Hematopoietic multipotent progenitor cell treated with erythropoietin and hydrocortisone succinate and interleukin-3 and kit ligand, for 6 days (in vitro differentiated cells): Measurements from ENCODE around the gene ASB7.
"Not testable (repeated sequence)": the region's sequence is repeated elsewhere in the genome, so short reads cannot be mapped to it uniquely, and the experiment has no call there.

Source experiments
- DNase-seq: peaks from one replicate; pipeline ENCODE4 v3.0.0-alpha.2; 2015

The ASB7 gene, protein sequence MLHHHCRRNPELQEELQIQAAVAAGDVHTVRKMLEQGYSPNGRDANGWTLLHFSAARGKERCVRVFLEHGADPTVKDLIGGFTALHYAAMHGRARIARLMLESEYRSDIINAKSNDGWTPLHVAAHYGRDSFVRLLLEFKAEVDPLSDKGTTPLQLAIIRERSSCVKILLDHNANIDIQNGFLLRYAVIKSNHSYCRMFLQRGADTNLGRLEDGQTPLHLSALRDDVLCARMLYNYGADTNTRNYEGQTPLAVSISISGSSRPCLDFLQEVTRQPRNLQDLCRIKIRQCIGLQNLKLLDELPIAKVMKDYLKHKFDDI

DNA sequence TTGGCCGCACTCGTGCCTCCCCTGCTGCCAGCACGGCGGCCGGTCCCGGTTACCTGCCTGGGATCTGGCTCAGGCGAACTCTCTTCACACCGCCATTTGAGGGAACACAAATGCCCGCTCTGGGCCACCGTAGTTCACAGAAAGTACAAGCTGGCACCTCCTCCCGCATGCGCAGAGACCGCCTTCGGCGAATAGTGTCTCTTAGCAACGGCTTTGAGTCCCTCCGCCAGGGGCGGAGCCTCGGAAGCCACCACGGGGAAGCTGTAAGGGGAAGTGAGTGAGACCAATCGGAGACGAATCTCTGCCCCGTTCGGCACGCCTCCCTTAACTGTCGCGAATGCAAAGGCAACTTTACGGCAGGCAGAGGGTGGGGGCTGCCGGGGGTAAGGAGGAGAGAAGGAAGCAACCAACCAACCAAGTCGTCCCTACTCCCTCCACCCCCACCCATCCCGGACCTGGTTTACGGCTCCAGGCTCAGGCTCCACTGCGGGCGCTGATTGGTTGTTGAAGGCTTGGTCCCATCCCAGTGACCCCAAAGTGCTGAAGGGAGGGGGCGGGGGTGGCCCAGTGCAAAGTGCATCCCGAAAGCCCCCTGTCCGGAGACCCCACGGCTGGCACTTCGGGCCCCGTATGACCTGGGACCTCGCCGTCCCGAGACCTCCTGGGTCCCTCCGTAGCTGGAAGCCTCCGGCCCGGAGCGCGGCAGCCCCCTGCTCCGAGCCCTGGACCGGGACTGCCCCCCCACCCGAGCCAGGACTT, at the start of gene ASB7, which contains the start of gene LINS1:
ASB7 (plus strand) TSS at position 526 of the 759 bp plus-strand sequence. CDS start 9,628 bp downstream, outside the sequence.
LINS1 (minus strand) TSS at position 121 of the 759 bp plus-strand sequence. CDS start 21,342 bp downstream, outside the sequence.
- peak; percentile 100 for DNase-seq

DNA sequence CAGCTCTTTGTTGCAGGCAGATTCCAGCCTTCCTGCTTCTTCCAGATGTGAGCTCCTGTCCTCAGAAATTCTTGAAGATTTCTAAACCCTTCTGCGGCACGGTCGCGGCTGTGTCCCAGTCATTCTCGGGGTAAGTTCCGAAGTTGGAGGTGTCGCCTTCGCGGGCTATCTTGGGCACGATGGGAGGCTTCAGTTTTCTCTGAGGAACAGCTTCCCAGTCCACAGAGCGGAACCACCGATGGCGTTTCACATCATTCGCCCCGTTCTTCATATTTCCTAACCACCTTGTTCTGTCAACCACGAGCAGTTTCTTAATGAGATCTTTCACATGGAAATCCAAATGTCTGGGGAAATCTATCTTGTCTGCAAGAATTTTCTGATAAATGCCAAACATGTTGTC, 48.9 kb upstream of the ASB7 start:
- DNase-seq: no peak

DNA sequence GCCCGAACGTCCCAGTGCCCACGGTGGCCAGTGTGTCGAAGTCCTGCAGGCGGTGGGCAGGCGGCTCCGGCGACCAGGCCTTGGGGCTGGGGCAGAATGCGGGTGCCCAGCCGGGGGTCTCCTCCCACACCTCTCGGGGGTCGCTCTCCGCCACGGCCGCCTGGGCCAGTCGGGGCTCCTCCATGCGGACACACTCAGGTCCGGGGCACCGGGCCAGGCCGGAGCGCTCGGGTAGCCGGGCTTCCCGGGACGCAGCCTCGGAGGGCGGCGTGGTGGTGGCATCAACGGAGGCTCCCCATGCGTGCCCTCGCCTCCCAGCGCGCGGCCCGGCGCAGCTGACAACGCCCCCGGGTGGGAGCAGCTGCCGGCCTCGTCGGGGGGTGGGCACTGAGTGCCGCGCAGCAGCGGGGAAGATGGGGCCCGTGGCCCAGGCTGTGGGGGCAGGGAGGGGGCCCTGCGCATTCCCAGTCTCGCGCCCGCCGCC, 43.6 kb upstream of the ASB7 start:
- DNase-seq: no peak

DNA sequence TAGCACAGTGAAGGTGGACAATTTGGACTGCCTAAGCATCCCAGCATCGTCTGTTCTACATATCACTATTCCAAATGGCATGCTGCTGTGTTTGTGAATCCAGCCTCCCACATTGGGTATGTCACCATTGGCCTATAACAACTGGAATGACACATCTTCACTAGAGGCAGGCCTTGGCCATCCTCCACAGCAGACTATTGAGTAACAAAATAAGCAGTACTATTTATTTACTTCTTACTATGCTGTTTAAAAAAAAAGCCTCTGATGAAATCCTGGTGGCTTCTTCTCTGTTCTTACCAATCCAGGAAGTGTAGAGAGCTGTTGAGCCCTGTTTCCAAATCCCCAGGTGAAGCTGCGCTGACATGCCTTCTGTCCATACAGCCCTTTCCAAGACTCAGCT, 43.1 kb upstream of the ASB7 start:
- peak; percentile 11 for DNase-seq

DNA sequence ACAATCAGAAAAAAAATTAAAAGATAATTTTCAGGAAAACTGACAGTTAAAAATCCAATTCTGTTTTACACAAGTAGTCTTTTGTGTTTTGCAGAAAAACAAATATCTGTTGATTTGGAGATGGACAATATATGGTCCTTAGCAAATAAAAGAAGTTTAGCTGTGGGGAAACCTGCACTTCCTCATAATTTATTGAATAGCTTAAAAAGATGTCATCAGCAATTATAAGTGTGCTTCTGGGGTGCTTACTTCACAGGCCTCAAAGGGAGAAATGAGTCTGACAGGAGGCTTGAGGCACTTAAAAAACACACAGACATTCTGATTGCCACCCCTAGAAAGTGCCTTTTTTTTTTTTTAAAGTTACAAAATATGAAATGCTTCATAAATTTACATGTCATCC, 42.1 kb upstream of the ASB7 start:
- peak; percentile 13 for DNase-seq

DNA sequence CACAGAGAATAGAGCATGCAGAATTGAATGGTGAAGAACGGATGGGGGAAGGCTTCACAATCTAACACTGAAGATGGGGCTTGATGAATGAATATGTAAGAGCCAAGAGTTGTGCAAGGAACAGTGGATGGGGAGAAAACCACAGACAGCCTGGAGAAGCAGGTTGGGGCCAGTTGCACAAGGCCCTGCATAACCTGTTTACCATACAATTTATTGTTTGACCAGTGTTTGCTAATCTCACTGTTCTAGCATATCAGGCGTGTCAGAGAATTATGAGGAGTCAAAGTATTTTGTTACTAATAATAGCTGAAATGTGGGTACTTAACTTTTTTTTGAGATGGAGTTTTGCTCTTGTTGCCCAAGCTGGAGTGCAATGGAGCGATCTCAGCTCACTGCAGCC, 36.8 kb upstream of the ASB7 start:
- DNase-seq: no peak

DNA sequence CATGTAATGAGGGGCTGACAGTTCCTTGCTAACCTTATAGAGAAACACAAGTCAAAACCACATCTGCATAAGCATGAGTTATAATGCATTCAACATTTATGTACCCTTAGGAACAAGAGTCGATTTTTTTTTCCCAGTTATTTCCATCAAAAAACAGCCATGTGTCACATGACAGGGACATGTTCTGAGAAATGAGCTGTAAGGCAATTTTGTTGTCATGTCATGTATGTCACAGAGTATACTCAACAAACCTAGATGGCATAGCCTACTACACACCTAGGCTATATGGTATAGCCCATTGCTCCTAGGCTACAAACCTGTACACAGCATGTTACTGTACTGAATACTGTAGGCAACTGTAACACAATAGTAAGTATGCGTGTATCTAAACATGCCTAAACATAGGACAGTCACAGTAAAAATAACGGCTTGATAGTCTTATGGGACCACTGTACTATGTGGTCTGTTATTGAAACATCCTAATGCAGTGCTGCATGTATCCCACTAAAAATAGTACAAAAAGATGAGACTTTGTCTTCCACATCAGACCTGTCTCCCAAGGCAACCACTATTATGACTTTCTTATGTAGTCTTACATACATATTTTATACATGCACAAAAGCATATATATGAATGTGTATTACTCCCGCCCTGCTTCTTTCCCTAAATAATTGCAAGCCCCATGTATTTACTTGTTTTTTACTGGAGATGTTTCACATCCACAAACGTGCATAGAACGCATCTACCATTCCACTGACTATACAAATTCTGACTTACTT, 35.4 kb upstream of the ASB7 start:
- no peak for DNase-seq

DNA sequence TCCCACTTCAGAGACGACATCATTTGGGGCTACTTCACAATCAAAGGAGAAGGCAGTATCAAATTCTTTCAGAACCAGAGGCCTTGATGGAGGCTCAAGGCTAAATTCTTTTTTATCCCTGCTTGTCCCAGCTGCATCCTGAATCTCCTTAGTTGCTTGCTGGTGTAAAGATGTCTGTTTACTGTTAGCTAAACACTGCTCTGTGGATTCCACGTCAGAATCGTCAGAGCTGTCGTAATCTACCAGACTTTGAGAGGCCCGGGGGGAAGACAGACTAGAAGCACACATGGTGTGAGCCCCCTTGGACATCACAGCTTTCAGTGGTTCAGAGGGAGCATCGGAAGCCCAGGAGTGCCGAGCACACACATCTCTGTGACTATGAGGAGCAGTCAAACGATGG, 33.0 kb upstream of the ASB7 start:
- no peak for DNase-seq

DNA sequence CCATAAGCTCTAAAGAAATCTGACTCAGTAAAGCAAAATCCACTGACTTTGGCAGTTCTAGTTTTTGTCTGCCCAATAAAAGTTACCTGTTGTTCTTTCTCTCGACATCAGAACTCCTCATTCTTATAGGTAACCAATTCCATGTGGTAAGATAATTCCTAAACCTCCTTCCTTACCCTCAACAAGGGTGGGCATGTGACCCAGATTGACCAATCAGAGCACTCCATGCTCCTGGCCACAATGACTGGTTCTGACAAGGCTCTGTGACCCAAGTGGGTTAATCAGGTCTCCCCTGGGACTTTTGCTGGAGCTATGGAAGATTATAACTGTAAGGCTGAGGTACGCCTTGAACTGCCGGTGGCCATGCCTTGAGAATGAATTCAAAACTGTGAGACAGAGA, 32.1 kb upstream of the ASB7 start:
- no peak for DNase-seq

DNA sequence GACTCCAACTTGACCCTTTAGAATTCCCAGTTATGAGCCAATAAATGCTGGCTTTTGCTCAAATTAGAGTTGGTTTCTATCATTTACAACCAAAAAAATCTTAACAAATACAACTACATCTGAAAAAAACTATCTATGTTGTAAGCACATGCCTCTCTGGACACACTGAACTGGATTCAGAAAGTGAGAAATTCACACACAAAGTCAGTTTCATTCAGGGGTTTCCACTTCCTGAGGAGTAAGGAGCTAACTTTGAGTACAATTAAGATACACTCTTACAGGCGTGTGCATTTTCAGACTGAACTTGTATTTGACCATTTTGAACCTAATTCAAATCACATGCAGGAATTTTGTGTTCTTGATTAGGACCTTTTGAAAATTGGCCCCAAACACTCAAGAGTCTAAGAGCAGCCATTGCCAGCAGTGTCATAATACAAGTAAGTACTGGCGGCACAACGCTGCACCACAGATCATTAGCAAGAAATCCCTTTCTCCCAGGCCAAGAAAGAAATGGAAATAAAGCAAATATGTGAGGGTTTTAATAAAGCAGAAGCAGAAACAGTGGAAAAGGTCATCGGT, 31.6 kb upstream of the ASB7 start:
- DNase-seq: no peak

DNA sequence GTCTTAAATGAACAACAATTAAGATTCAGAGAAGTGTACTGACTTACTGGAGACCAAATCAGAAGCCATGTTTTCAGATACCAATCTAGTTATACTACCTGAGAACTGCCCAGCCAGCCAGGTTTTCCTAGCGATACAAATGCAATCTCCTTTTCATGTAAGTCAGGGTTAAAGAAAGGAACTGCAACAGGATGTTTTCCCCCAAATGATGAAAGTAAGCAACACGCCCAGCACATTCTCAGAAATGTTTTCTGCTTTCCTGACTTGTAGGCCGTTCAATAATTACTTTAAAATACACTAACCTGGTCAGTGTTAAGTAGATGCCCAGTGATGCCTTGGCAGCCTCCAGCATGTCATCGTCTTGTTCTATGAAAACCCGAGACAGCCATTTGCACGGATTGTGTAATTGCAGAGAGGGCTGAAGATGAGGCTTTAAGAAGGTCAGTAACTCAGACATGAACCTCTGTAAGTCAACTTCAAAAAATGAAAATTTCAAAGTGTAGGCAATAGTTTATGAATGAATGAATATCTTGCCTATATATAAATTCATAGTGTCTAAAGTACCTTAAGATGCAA, 30.7 kb upstream of the ASB7 start:
- no peak for DNase-seq

DNA sequence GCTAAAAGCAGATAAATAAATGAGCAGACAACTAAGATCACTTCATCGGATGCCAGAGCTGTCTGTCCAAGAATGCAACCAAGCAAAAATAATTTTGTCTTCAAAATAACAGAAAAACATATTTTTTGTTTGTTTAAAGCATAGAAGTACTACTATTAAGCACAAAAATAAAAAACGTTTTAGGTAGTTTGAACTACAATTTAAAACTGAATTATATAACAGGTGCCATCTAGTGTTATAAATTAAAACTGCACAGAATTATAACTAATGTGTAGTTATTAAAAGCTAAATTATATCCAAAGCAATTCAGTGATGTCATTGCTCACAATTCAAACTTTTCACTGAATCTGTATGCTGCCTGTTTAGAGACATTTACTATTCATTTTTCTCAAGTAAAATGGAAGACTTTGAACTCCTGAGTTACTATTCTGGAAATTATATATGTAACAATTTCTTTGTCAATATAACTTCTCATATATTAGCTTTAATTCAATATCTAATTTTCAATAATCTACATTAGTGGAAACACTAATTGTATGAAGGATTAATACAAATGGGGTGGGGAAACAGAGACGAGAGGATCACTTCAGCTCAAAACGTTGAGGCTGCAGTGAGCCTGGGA, 29.9 kb upstream of the ASB7 start:
- peak; percentile 63 for DNase-seq

DNA sequence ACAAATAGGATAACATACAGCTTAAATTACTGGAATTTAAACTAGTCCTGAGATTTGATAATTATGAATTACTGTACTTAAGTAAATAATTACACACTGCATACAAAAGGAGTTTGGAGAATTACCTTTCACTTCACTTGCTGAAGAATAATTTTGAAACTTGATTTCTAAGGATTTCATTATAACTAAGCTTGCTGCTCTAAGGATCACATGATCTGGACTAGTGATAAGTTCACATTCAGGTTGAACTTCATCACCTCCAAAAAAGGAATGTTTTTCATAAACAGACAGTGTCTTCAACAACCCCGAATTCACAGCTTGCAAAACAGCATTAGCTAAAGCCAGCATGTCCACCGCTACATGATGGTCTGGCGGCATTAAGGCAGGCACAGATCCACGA, 28.9 kb upstream of the ASB7 start:
- DNase-seq: no peak

DNA sequence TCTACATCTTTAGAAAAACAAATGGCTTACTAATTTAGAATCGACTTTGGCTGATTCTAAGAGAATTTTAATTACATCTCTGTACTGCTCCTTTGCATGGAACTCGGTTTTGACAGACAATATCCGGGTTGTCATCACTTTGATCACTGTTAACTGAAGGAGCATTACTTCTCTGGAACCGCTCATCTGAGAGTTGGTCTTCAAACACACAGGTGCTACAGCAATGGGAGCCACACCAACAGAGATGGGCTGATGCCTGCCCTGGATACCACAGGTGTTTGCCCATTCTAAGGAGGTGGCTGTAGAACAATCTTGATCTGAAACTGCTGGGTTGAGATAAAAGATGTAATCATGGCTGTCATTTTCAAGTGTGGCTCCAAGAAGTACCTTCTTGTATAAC, 22.0 kb upstream of the ASB7 start:
- no peak for DNase-seq

DNA sequence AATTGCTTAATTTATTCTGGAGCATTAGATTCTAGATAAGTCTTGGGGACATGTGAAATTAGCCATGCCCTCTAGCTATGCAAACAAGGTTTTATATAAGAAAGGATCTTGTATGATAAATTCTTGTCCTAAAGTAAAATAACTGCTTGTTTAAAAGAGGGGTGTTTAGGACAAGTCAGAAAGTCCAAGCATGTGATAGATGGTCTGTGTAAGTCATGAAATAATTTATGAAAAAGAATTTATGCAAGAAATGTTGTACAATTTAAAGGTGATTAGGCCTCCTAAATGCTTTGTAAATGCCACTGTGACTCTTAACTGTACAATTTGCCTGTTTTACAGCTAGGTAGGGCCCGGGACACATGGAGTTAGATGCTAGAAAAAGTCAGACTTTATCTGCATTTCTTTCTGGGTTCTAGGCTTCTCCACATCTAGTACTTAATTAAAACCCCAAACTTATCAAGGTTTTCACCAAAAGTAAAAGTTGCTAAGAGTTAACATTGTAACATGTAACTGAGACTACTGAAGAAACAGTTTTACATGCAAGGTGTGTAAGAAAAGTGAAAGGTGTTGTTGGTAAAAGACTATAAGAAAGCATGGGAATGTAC, 13.6 kb upstream of the ASB7 start:
- DNase-seq: peak; percentile 38

DNA sequence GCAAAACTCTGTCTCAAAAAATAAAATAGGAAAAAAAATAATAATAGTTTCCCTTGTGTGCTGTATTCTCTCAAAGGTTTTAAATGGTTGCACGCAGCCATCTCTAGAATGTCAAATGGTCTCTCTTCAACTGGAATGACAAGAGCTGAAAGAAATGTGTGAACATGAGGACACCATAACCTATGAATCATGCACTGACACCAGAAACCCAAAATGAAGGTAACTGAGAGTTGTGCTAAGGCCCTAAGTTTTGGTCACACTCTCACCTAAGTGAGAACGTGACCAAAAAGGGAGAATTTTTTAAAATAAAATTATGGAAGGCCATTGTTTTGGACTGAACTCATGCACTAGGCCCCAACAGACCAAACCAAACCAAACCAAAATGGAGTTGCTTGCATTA, 11.2 kb upstream of the ASB7 start:
- not testable (repeated sequence) for DNase-seq

DNA sequence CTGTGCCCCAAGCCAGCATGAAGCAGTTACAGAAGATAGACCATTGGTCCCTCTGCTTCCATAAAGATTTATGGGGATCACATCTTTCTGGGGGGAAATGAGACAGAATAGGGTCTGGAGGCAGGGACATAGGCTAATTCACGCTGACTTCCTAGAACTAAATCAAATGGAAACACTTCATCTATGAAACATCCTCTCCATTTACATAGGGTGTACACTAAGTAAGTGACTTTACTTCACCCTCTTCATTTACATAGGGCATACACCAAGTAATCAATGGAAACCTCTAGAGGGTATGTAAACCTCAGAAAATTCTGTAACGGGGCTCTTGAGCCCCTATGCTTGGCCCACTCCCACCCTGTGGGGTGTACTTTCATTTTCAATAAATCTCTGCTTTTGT, 10.6 kb upstream of the ASB7 start:
- no peak for DNase-seq

DNA sequence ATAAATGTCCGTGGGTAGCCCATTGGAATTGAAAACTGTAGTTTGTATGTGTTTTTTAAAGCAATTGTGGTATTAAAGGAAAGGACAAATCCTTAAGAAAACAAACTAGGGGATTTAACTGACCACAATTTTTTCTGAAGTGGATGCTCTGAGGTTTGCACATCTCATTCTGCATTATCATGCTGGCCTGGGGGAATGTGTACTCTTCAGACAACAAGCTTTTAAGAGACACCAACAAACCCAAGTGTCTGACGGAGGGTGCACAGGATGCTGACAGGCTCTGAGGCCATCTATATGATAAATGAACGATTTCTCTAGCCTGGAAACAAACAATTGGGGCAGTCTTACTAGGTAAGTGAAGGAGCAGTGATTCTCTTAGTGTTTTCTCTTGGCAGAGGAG, 9.5 kb upstream of the ASB7 start:
- DNase-seq: no peak

DNA sequence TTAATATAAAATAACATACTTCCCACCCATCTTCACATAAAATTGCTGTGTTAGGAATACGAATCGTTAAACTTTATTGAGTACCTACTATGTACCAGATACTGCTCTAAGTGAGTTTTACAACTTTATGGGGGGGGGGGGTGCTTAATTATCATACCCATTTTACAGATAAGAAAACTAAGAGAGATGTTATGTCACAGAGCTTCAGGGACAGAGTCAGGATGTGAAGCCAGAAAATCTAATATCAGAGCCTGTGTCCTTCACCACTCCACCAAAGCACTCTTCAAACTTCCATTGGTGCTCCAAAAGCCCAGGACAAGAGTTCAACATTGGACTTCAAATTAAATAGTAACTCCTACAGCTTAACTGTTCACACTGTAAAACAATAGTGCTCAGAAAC, 9.0 kb upstream of the ASB7 start:
- no peak for DNase-seq

DNA sequence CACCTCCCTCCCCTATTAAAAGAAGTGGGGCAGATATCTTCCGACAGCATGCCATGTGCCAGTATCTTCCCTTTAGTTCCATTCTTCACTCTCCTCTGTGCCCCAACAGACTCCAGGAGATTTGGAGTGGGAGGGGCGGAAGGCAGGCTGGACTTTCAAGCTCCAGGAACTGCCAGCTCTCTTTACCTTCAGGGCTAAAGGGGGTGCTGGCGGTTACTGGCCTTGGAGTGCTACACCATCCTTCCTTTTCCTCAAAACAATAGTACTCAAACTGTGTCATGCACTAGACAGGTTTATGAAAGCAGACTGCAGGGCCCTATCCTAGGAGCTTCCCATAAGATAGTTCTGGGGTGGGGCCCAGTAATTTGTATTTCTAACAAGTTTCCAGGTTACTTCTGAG, 6.4 kb upstream of the ASB7 start:
- DNase-seq: peak; percentile 22

DNA sequence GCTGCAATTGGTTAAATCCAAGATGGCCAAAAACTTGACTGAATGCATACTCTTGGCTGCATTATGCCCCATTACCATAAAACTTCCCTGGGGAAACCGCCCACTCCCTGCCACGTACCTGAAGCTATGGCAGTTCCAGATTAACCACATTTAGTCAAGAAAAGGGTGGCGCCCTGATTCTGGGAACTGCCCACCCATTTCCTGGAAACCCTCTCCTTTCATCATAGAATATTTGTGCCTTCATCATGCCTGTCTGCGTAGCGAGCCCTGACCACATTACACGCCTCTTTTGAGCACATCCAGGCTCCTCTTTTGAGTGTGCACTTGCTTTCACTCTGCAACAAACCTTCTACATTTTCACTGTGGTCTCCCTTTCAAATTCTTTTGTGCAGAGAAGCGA, 5.6 kb upstream of the ASB7 start:
- DNase-seq: peak; percentile 93

DNA sequence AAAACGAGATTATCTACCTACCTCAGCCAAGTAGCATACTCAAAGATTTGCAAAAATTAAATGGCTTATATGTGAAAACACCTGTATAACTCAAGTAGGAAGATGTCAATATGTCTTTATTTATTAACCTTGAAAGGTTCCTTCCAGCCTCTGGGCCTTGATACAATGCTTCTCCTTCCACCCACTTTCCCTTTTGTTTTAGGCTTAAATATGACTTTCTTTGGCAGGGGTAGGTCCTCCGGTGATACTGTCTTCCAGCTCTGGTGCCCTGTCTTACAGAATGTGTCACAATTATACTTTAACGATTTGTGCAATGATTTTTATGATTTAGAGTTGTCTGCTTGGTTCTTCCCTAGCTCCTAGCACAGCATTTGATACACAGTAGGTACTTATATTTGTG, 4.5 kb upstream of the ASB7 start:
- DNase-seq: no peak
